ENCODE results near the gene ENTPD3. TPM values are rescaled to one million over a fixed set of nuclear protein-coding genes. Genes with fewer than 3 reads are reported as not detected.
A peak's percentile ranks its signal among the peaks of the same experiment; 100 is the strongest.

The ENTPD3 gene
- total and polyA plus RNA-seq, 2 of the 13 experiments (the other 11 are each of a cell fraction or from before 2014, with no cell fraction given), result 0.07 TPM; not detected in 1

- H3K9me3 ChIP-seq (ENCODE audit: low read length), result no peaks in the 10 kb centered on the region
- ATAC-seq, result no peak
- intact Hi-C loops (cut with micrococcal nuclease; ENCODE audit: unreplicated experiment), result loop anchor here (10.0 kb wide), 1 partner anchor 653 kb away; no protein-coding TSS in a partner anchor
- no peaks in the 10 kb centered on the region; a peak in 1 of 5 replicates for H3K27me3 ChIP-seq (ENCODE audit: control insufficient read depth in 1 of 2, insufficient read depth in 2 of 2, low read length in 2 of 2)
- POLR2A ChIA-PET, result interaction anchor here (0.8 to 1.1 kb wide), 3 partner anchors 25 to 73 kb away, joined by 3 to 5 read pairs (median 4); partner anchors contain the start of genes ZNF619, ZNF620 and ZNF621
- peak overlapping the region; percentile 86 for H3K27ac ChIP-seq (ENCODE audit: extremely low read length, insufficient read depth, low read length)
- no peak overlapping the region for H2AFZ ChIP-seq (ENCODE audit: low read length)
- no peak for DNase-seq (ENCODE audit: low spot score)
- in situ Hi-C loops (cut with HindIII; ENCODE audit: extremely low pct_ligation_motif_present, low pct_unique_long_range_greater_than_20kb), result loop anchor here (10.0 kb wide), 1 partner anchor 137 kb away; no protein-coding TSS in a partner anchor
- H3K4me1 ChIP-seq (ENCODE audit: insufficient read depth, low read length), result peaks cover 41% of the 10 kb centered on the region
- TF ChIP-seq ZNF12 (CRISPR knock-in tag; IDR thresholded peaks at IDR 0.05) (no peak), MBNL3 (CRISPR knock-in tag; conservative IDR thresholded peaks at IDR 0.05) (no peak), ZNF781 (CRISPR knock-in tag; IDR thresholded peaks at IDR 0.05; ENCODE audit: borderline replicate concordance, not compliant biosample characterization) (no peak), FOXO1 (CRISPR knock-in tag; IDR thresholded peaks at IDR 0.05) (no peak), HOXA5 (CRISPR knock-in tag; IDR thresholded peaks at IDR 0.05) (no peak), HNRNPLL (IDR thresholded peaks at IDR 0.05; ENCODE audit: low read depth, low read length, poor library complexity, severe bottlenecking) (no peak), PRMT3 (CRISPR knock-in tag; IDR thresholded peaks at IDR 0.05; ENCODE audit: borderline replicate concordance, low read depth) (no peak), NCOR1 (IDR thresholded peaks at IDR 0.05; ENCODE audit: borderline replicate concordance, low read length) (no peak), ZNF549 (CRISPR knock-in tag; IDR thresholded peaks at IDR 0.05) (no peak), RORA (CRISPR knock-in tag; IDR thresholded peaks at IDR 0.05) (no peak)
- H3K4me2 ChIP-seq (ENCODE audit: low read depth, low read length), result peak overlapping the region; percentile 91
- CTCF ChIA-PET (ENCODE audit: low intra/inter-chr PET ratio, low total read pairs), result no interaction called here
- no peak for FAIRE-seq
- no peaks in the 10 kb centered on the region for H4K20me1 ChIP-seq (ENCODE audit: insufficient read depth, low read length)
- no TSS peak for BruUV-seq (replicated peaks)
- H3K79me2 ChIP-seq (ENCODE audit: insufficient read depth, low read length), result peaks cover under 1% of the 10 kb centered on the region
- no peaks in the 10 kb centered on the region for H3K36me3 ChIP-seq (replicated peaks in 1 of 2; ENCODE audit: control insufficient read depth in 1 of 2, insufficient read depth in 2 of 2, low read length in 2 of 2)
- no peak overlapping the region; a peak in 1 of 6 replicates for H3K4me3 ChIP-seq (replicated peaks in 1 of 3; ENCODE audit: insufficient read depth in 1 of 3, low read depth in 2 of 3, low read length in 3 of 3)
- H3K9ac ChIP-seq (ENCODE audit: insufficient read depth, low read depth, low read length), result no peak overlapping the region
These were observed 64.6 kb downstream of the ENTPD3 start for GRCh38 chr3:40451551-40451950.
